Cardiac septum (tissue), 1 donor: ENCODE measurements around the gene KRT14. TPM values are rescaled to one million over a fixed set of nuclear protein-coding genes. Genes with fewer than 3 reads are reported as not detected.
"Not testable (repeated sequence)": the region's sequence is repeated elsewhere in the genome, so short reads cannot be mapped to it uniquely, and the experiment has no call there.

Source experiments
- DNase-seq: peaks from one replicate; pipeline ENCODE4 v3.0.0-alpha.2; 2020; ENCODE audit warnings: low spot score
- intact Hi-C: fragments of 100-400 bp; cut with DNase I; formaldehyde crosslinking; loops from one replicate; pipeline ENCODE4 v1.14.0; 2022
- total RNA-seq: library from RNA; stranded (reverse); fragmentation: NEBNext Ultra II Directional; extraction: Animal tissue kit (Norgen Biotek cat#: 25700); gene quantifications from one replicate; pipeline ENCODE4 v1.2.1, GENCODE V29; 2021
- donor health status: DM: no; HTN: no; CAD: no.

Gene KRT14
- total RNA-seq, 1 donor from 2014 or later = not detected

DNA sequence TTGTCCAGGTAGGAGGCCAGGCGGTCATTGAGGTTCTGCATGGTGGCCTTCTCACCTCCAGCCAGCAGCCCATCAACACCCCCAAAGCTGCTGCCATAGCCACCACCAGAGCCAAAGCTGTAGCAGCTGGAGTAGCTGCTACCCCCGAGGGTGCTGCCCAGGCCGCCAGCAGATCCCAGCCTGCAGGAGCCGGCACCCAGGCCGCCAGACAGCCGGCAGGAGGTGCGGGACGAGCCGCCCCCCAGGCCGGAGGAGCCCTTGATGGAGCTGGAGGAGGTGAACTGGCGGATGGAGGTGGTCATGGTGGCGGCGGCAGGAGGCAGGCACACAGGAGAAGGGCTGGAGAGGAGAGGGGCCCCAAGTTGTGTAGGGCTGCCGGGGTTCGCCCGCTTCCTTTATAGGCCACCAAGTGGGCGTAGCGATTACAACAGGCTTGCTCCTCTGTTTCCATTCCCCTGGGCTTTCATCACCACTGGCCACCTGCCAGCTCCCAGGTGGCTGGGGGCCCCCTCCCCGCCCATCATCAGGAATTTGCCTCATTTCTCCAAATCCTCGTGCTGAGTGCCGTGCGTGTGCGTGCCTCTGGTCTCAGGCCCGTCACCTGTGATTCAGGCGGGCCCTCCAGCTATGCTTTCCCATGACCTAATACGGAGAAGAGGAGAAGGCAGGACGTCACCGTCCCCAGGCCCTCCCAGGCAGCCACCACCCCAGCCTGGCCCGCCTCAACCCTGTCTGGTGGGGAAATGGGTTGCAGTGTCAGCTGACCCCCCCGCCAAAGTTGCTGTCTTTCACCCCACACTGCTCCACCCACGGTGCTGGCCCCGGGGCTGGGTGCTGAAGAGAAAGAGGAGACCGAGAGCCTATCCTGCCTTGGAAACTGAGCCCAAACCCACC, 37.8 kb upstream of the KRT14 start, which contains the start of gene KRT17:
KRT17 (minus strand) TSS at position 368 of the 894 bp plus-strand sequence; CDS start at position 302, 66 bp downstream.
- intact Hi-C loops = no loop called here

DNA sequence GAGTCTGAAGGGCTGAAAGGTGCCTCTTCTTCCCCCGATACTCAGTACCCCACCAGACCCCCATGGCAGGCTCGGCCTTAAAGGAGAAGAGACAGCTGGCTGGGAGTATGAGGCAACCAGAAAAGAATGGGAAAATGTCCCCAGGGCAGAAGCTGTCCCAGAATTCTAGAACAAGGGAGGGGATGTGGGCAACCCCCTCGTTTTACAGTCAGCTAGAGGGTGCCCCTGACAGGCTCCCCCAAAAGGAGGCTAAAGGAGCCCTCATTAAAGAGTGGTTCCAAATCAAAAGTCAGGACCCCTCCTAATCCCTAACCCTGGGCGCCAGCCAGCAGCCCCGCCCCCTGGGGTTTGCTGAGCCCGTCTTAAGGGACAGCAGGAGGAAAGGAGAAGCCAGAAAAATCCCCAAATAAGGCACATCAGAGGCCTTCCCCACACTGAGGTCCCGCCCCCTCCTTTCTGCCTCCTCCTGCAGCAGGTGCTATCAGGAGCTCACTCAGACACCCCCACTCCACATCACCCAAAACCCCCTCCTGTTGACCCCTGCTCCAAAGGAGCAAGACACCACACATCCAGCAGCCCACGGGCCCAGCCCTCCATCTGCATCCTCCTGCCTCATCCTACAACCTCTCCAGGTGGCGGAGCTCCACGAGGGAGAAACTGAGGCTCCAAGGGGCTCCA, 36.6 kb upstream of the KRT14 start:
- intact Hi-C loops, DNase-seq: not testable (repeated sequence)

More for the DNA sequence above, 37.8 kb upstream of the KRT14 start, which contains the start of gene KRT17:
- DNase-seq = no peak

DNA sequence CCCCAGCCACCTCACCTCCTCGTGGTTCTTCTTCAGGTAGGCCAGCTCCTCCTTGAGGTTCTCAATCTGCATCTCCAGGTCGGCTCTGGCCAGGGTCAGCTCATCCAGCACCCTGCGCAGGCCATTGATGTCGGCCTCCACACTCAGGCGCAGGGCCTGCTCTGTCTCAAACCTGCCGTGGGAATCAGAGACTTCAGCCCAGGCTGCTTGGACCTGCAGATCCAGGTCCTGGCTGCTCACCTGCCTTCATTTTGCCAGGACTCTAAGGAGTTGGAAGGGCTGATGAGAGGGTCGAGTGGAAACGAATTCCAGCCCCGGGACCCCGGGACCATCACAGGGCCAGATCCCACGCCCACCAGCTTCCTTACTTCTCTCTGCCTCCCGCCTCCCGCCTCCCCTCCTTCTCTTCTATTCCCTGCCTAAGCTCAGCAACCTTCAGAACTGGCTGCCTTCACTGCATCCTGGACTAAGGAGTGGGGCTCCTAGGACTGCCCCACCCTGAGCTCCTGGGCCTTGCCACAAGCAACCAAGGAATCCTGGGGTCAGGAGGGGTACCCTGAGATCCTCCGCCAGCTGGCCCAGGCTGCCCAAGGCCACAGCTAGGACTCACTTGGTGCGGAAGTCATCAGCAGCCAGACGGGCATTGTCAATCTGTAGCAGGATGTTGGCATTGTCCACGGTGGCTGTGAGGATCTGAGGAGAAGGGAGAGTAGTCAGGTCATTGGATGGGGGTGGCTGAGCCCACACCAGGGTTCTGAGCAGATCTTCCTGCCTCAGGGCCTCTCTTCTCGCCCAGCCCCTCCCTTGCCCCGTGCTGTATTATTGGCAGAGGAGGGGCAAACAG, 35.9 kb upstream of the KRT14 start:
- intact Hi-C loops, DNase-seq: not testable (repeated sequence)

DNA sequence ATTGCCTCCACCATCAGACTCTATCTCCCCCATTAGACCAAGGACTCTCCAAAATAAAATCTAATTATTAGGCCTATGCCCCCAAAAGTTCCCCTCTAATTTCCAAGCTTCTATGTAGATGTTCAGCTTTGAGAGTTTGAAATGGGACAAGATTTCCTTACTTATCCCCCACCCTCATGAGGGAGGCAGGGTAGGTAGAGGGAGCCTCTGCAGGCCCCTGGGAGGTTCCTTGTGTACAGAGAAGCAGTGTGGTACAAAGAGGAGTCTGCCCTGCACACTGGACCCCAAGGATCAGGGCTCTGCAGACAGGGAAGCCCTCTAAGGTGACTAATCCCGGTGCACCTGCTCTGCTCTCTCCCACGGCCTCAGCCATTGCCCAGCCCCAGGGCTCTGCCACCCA, 35.2 kb upstream of the KRT14 start:
- no peak for DNase-seq
- intact Hi-C loops = no loop called here

DNA sequence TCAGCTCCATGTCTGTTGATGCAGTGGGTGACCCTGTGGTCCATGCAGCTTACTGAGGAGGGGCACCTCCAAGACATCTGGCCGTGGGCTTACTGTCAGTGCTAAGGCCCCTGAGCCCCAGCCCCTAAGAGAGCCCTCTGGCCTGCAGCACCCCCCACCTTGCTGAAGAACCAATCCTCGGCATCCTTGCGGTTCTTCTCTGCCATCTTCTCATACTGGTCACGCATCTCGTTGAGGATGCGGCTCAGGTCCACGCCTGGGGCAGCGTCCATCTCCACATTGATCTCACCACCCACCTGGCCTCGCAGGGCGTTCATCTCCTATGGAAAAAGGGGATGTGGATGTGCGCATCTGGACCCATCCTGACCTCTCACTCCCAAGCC, 34.7 kb upstream of the KRT14 start:
- DNase-seq, intact Hi-C loops: not testable (repeated sequence)

DNA sequence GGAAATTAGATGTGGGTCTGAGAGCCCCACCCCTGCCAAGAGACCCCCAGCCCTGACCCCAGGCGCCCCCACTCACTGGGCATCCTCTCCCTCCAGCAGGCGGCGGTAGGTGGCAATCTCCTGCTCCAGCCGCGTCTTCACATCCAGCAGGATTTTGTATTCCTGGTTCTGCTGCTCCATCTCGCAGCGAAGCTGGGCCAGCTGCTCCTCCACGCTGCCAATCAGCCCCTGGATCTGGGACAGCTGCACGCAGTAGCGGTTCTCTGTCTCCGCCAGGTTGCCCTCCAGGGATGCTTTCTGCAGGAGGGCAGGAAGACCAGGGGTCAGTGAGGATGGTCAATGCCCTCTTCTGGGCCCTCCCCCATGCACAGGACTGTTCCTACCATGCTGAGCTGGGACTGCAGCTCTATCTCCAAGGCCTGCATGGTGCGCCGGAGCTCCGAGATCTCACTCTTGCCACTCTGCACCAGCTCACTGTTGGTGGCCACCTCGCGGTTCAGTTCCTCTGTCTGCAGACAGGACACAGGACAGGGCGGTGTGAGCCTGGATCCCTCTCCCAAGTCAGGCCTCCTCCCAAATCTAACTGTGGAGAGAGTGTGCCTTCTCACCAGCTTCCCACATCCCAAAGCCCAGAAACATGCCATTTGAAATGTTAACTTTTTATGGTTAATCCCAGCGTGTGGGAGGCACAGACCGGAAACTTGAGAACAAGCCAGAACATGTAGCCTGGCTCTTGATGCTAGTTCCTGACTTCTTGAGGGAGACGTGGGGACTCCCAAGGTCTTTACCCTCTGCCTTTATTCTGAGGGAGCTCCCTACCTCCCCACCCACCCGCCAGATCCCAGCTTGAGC, 34.1 kb upstream of the KRT14 start:
- intact Hi-C loops = no loop called here
- DNase-seq = no peak

DNA sequence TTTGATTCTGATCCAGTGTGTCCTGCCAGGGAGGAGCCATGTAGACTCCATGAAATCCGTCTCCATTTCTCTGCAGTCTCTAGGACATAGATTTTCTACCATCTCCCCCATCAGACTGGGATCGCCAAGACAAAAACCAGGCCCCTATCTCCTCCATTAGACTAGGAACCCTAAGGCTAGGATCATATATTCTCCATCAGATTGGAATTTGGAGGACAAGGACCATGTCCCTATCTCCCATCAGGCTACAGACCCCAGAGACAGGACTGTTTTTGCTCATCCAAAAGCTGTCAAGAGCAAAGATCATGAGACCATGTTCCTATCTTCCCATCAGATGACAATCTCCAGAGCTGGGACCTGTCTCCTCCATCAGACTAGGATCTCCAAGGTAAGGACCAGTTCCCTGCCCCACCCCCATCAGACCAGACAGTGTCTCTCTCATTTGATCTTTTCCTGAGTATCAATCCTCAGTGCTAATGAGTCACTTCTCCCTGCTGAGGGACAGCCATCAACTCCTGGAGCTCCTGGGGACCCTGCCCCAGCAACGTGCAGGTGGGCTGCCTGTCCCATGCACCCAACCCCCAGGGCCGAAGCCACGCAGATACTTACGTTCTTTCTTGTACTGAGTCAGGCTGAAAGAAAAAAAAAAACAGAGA, 33.4 kb upstream of the KRT14 start:
- intact Hi-C loops, DNase-seq: not testable (repeated sequence)

DNA sequence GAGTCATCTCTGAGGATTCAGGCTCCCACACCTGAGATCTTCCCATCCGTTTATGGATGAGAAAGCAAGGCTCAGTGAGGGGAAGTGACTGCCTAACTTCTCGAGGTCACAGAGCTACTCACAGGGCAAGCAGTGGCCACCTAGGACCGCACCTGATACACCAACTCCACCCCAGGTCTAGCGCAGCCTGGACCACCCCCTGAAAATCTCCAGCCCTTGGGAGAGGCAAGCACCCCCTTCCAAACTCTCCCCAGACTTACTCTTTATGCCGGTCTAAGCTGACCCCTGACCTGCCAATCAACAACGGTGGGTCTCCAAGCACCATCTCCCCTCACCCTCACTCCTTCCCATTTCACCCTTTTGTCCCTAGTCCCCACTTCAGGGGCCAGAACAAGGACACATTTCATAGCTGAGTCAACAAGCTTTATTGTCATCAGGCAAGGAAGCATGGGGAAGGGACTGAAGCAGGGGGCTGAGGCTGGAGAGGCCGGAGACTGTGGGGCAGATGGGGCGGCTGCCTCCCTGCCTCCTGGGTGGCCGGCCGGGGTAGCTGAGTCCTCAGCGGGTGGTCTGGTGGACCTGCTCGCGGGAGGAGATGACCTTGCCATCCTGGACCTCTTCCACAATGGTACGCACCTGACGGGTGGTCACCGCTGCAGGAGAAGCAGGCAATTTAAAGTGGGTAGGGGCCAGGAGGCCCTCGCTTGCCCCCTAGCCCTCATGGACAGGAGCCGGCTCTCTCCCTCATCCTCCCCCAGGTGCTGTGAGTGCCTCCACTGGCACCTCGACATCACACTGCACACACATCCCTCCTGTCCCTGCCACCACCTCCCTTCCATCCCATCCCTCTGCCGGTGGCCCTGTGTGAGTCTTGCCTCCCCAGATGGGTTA, 32.6 kb upstream of the KRT14 start:
- DNase-seq = no peak
- intact Hi-C loops = no loop called here

DNA sequence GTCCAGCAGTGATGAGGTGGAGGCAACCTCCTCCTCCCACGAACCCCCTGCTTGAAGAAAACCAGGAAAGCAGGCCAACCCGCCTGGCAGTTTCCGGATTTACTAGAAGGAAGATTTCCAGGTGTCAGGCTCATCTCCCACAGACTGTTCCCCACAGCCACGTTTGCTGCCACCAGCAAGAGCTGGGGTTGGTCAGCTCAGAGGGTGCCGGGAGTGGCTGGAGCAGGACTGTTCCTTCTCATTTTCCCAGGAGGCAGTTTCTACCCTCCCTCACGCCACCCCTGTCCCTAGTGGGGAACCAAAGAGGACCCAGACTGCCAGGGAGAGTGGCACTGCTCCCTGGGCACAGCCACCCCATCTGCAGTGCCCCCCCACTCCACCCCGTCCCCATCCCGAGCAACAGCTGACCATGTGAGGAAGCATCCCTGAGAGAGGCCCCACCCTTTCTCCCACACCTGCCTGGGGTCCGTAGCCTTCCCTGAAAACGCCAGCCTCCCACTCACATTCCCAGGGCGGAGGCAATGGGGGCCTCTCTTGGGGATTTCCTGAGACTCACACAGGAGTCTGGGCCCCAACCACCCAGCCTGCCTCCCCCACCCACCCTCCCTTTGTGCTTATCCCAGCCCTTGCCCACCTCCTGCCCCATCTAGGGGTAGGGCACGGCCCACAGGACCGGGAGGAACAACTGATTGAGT, 31.8 kb upstream of the KRT14 start:
- DNase-seq = no peak
- intact Hi-C loops = no loop called here

DNA sequence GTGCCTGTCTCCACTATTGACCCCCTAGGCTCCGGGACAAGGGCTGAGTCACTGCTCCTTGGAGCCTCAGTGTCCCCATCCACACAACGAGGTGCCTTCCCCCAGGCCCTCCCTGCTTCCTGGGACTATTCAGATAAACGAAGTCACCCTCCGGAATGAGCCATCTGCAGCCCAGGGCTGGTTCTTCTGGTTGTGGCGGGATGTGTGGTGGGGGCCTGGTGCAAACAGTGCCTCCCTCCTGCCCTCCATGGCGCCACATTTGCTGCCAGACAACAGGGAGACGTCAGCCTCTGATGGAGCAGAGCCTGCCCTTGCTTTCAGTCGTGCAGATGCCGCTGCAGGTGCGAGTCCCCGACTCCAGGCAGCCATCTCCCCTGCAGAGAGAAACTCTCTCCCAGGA, 31.0 kb upstream of the KRT14 start:
- intact Hi-C loops = no loop called here
- DNase-seq = no peak

DNA sequence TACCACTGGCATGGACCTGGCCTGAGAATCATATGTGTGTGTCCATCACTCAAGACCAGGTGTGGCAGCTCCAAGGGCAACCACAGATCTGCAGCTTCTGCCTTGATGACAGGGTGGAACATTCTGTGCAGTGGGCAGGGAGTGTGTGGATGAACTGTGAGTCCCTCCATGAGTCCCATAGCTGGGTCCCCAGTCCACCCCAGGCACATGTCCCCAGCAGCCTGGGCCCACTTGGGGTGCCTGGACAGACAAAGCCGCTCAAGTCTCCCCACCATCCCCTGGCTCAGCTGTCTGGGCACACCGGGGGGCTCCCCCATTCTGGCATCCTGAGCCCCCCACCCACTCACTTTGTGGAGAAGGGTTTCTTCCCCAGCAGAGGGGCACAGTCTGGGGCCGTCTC, 30.4 kb upstream of the KRT14 start:
- intact Hi-C loops = no loop called here
- no peak for DNase-seq

DNA sequence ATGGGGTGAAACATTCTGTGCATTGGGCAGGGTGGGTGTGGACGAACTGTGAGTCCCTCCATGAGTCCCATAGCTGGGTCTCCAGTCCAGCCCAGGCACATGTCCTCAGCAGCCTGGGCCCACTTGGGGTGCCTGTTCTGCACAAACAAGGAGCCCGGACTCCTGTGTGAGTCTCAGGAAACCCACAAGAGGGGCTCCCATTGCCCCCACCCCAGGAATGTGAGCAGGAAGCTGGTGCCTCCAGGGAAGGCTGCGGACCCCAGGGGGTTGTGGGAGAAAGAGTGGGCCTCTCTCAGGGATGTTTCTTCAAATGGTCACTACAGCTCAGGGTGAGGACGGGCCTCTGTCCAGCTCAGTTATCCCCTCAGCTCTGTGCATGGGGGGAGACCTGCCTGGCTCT, 29.8 kb upstream of the KRT14 start:
- DNase-seq = not testable (repeated sequence)

DNA sequence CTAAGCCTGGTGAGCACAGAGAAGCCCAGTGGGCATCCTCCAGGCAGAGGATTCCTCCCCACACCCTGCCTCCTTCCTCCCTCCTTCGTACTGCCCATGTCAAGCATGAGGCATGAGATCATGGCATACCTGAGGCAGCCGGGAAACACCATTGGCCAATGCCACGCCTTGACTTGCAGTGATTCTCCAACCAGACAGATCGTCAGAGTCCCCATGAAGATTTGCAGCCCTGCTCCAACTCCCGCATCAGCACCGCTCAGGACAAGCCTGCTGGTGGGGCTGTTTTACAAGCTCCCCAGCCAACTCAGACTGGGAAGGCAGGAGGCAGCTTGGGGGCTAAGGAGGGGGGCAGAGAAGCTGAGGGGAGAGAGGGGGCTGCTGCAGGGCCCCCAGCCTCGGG, 28.8 kb upstream of the KRT14 start:
- DNase-seq = no peak
- intact Hi-C loops = no loop called here

More for the DNA sequence above, 29.8 kb upstream of the KRT14 start:
- intact Hi-C loops = not testable (repeated sequence)

DNA sequence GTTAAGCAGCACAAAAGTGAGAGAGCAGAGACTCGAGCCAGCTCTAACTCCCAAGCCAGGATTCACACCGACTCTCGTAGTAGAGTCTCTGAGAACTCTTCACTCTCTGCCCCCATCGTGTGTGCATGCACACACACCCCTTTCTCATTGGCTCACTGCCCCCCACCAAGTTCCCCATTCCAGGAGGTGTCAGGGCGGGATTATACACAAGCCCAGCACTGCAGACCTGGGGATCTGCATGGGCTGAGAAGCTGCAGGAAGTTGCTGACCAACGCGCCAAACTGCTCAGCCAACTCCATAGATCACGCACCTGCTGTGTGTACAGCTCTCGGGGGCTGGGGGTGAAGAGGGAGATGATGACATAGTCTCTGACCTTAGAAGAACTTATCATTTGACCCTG, 28.1 kb upstream of the KRT14 start:
- intact Hi-C loops, DNase-seq: not testable (repeated sequence)

DNA sequence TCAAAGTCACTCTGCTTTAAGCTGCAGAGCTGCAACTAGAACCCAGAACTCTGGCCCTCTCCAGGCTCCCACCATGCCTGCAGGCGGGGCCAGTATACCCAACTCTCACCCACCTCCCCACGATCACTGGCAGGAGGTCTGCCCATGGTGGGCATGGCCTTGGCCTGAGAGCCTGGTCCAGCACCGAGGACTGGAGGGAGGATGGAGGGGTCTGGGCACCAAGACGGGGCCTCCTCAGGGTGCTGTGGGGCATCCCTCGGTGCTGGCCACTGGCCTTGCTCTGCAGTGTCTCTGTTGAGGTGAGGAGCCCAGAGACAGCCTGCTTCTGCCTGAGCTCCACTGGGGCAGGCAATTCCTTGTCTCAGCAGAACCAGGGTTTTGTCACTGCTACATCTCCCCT, 27.4 kb upstream of the KRT14 start:
- no peak for DNase-seq
- intact Hi-C loops = no loop called here

DNA sequence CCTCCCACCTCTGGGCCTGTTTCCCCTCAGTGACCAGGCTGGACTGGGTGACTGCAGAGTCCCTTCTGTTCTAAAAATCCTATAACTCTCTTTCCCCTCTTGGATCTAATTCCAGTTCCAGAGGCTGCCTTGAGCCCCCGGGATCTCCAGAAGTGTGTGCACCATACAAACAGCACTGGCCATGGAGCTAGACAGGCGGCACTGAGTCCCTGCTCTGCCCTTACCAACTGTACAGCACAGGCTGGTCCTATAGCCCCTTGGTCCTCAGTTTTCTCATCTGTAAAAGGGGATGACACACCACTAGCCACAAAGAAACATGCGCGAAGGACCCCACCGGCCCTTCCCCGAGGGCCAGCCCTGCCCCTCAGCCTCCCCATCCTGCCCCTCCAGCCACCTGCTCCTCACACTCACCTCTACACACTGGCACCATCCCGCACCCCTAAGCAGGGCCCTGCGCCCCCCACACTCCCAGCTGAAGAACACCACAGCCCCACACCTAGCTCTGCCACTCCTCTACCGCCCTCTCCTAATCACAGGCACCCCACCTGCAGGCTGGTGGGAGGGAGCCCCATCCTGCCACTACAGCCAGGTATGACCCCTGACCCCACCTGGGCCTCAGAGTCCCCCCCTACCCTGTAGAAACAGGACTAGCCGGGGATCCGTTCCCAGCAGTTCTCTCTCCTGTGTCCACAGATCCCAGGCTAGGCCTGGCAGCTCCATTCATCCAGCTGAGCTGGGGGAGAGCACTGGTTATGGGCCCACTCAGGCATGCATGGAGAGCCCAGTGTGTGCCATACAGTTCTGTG, 26.8 kb upstream of the KRT14 start:
- DNase-seq = no peak
- intact Hi-C loops = no loop called here
